K562 (cell line): Measurements from ENCODE around the gene EPHA2. TPM values are rescaled to one million over a fixed set of nuclear protein-coding genes. Genes with fewer than 3 reads are reported as not detected.

Experiments used
- ATAC-seq: fragments of 200-7000 bp; cut with Tn5 transposase; 3 replicates; pipeline ENCODE4 v1.9.1; 2020; ENCODE audit warnings: moderate library complexity
- BruUV-seq: library from RNA; stranded (reverse); fragments of 400-500 nt; replicated peaks from 2 replicates; lab custom pipeline; 2021; lab: Mats Ljungman, UMichigan
- CTCF ChIA-PET: fragments of 300-600 bp; formaldehyde crosslinking; extraction: SDS; loops from one replicate; lab custom pipeline; 2021; ENCODE audit warnings: low intra/inter-chr PET ratio; lab: Yijun Ruan, JAX
- POLR2A ChIA-PET: fragments of 300-600, 350-650 bp; sonication (Branson Sonifier 250); formaldehyde crosslinking; extraction: SDS; loops from one replicate; lab custom pipeline; 2021; ENCODE audit warnings: antibody characterized with exemption, inconsistent platforms; lab: Yijun Ruan, JAX
- DNase-seq, 4 experiments: peaks; one replicate each; pipeline versions ENCODE4 v3.0.0 to v3.0.0-alpha.2; 2011 to 2018; ENCODE audit warnings: low spot score in 3 of 4, mixed read lengths in 3 of 4; ENCODE audit errors: extremely low read depth in 1 of 4
- FAIRE-seq: peaks from 2 replicates; lab custom pipeline; 2011; peaks lifted over from hg19 to GRCh38; lab: Jason Lieb, UNC
- H2AFZ ChIP-seq: 2 replicates; pipeline ENCODE4 v1.6.0; 2011; ENCODE audit warnings: low read depth, low read length, control low read depth, inconsistent platforms
- H3K27ac ChIP-seq: fragments of 200-600 bp; 3 replicates; pipeline ENCODE4 v1.8.0; 2011; ENCODE audit warnings: low read depth, mild to moderate bottlenecking, control low read depth, inconsistent platforms, low read length, moderate library complexity, mixed read lengths; ENCODE audit errors: extremely low read depth
- H3K27me3 ChIP-seq, 2 experiments: fragments of 300-600 bp in 1 of 2; 2 replicates in 1 of 2; 3 replicates in 1 of 2; pipeline versions ENCODE4 v1.6.0 to v1.8.0; 2011; ENCODE audit warnings: inconsistent platforms in 2 of 2, low read length in 2 of 2, mild to moderate bottlenecking in 1 of 2, mixed read lengths in 1 of 2, moderate library complexity in 1 of 2; ENCODE audit not compliant: control insufficient read depth in 2 of 2, insufficient read depth in 2 of 2
- H3K36me3 ChIP-seq: fragments of 300-600 bp; 3 replicates; pipeline ENCODE4 v1.8.0; 2011; ENCODE audit warnings: mild to moderate bottlenecking, low read length, inconsistent platforms; ENCODE audit not compliant: control insufficient read depth, insufficient read depth
- H3K4me1 ChIP-seq, 2 experiments: fragments of 200-600 bp in 1 of 2; replicated peaks in 1 of 2; 2 replicates in 1 of 2; 3 replicates in 1 of 2; pipeline versions ENCODE4 v1.5.1 to v1.8.0; 2011; ENCODE audit warnings: inconsistent platforms in 2 of 2, low read length in 2 of 2, mild to moderate bottlenecking in 1 of 2, mixed read lengths in 1 of 2, moderate library complexity in 1 of 2; ENCODE audit not compliant: control insufficient read depth in 2 of 2, insufficient read depth in 2 of 2
- H3K4me2 ChIP-seq: 2 replicates; pipeline ENCODE4 v1.6.1; 2011; ENCODE audit warnings: low read length, control low read depth, inconsistent platforms, mixed read lengths; ENCODE audit not compliant: insufficient read depth
- H3K4me3 ChIP-seq: fragments of 200-600 bp; sonication (generic), shearing (Covaris generic); 2 replicates; pipeline ENCODE4 v1.5.1; 2016; ENCODE audit warnings: control low read depth, inconsistent platforms
- H3K79me2 ChIP-seq: fragments of 200-600 bp; 3 replicates; pipeline ENCODE4 v1.8.0; 2011; ENCODE audit warnings: low read length, inconsistent platforms; ENCODE audit not compliant: control insufficient read depth, insufficient read depth
- H3K9ac ChIP-seq, 2 experiments: 2 replicates each; pipeline versions ENCODE4 v1.6.0 to v1.6.1; 2011; ENCODE audit warnings: low read depth in 2 of 2, low read length in 2 of 2, control low read depth in 1 of 2, inconsistent platforms in 1 of 2, mild to moderate bottlenecking in 1 of 2, mixed read lengths in 1 of 2; ENCODE audit not compliant: insufficient read depth in 1 of 2
- H3K9me1 ChIP-seq: one replicate; pipeline ENCODE4 v1.6.0; 2011; ENCODE audit warnings: inconsistent platforms, mild to moderate bottlenecking, low read length, moderate library complexity; ENCODE audit not compliant: control insufficient read depth, insufficient read depth
- H3K9me3 ChIP-seq: replicated peaks from 2 replicates; pipeline ENCODE4 v1.5.1; 2011; ENCODE audit warnings: low read depth, low read length, inconsistent platforms; ENCODE audit not compliant: control insufficient read depth, insufficient read depth
- H4K20me1 ChIP-seq: replicated peaks from 2 replicates; pipeline ENCODE4 v1.6.1; 2011; ENCODE audit warnings: low read length, inconsistent platforms, mixed read lengths; ENCODE audit not compliant: control insufficient read depth, insufficient read depth
- ADNP ChIP-seq: fragments of 200-800 bp; sonication (Bioruptor generic); IDR thresholded peaks from 2 replicates; pipeline ENCODE4 v1.6.1; 2016; ENCODE audit warnings: missing genetic modification characterization, missing compliant biosample characterization
- BCOR ChIP-seq: fragments of 450-650 bp; IDR thresholded peaks from 2 replicates; pipeline ENCODE4 v1.6.1; 2016
- GTF2A2 ChIP-seq: IDR thresholded peaks from 2 replicates; pipeline ENCODE4 v1.6.1; 2016; ENCODE audit warnings: mild to moderate bottlenecking, missing genetic modification characterization, missing compliant biosample characterization
- HDAC2 ChIP-seq: fragments of 450-650 bp; IDR thresholded peaks from 2 replicates; pipeline ENCODE4 v1.6.1; 2016; ENCODE audit warnings: mild to moderate bottlenecking
- JUN ChIP-seq, 2 experiments: sonication (generic) in 1 of 2; formaldehyde crosslinking in 1 of 2; IDR thresholded peaks; 2 replicates each; pipeline versions ENCODE4 v1.6.1 to v1.8.0; 2012 to 2022; ENCODE audit warnings: borderline replicate concordance in 2 of 2, mild to moderate bottlenecking in 2 of 2, improper control_type of control experiment in 1 of 2, low read depth in 1 of 2, low read length in 1 of 2, missing genetic modification reagents in 1 of 2
- KDM1A ChIP-seq, 2 experiments: fragments of 450-650 bp; IDR thresholded peaks; 2 replicates each; pipeline ENCODE4 v1.6.1; 2016; ENCODE audit warnings: mild to moderate bottlenecking in 2 of 2
- NBN ChIP-seq: fragments of 450-650 bp; IDR thresholded peaks from 2 replicates; pipeline ENCODE4 v1.6.1; 2016; ENCODE audit warnings: low read depth, mild to moderate bottlenecking
- NCOA2 ChIP-seq, 2 experiments: fragments of 450-650 bp; IDR thresholded peaks; 2 replicates each; pipeline ENCODE4 v1.6.1; 2018; ENCODE audit warnings: mild to moderate bottlenecking in 2 of 2, moderate library complexity in 1 of 2; ENCODE audit not compliant: partially characterized antibody in 2 of 2
- PRDM10 ChIP-seq: fragments of 450-650 bp; IDR thresholded peaks from 2 replicates; pipeline ENCODE4 v1.6.1; 2018; ENCODE audit not compliant: partially characterized antibody
- PTBP1 ChIP-seq: fragments of 200-400 bp; formaldehyde crosslinking; IDR thresholded peaks from 2 replicates; pipeline ENCODE4 v1.6.1; 2017; ENCODE audit warnings: low read depth, low read length
- RBM25 ChIP-seq: fragments of 200-400 bp; formaldehyde crosslinking; IDR thresholded peaks from 2 replicates; pipeline ENCODE4 v1.6.1; 2018; ENCODE audit warnings: low read length, low read depth, moderate library complexity; ENCODE audit not compliant: severe bottlenecking
- RCOR1 ChIP-seq, 2 experiments: IDR thresholded peaks; 2 replicates each; pipeline ENCODE4 v1.6.1; 2012; ENCODE audit warnings: low read depth in 2 of 2, low read length in 2 of 2, borderline replicate concordance in 1 of 2, improper control_type of control experiment in 1 of 2
- SMARCA5 ChIP-seq: fragments of 450-650 bp; IDR thresholded peaks from 2 replicates; pipeline ENCODE4 v1.6.1; 2016
- ZBTB43 ChIP-seq: sonication (generic); formaldehyde crosslinking; IDR thresholded peaks from 2 replicates; pipeline ENCODE4 v1.8.0; 2023; ENCODE audit warnings: mild to moderate bottlenecking, missing genetic modification reagents
- ZFP36 ChIP-seq: fragments of 150-350 bp; IDR thresholded peaks from 2 replicates; pipeline ENCODE4 v1.6.1; 2018; ENCODE audit warnings: low read length, low read depth; ENCODE audit not compliant: partially characterized antibody
- ZKSCAN1 ChIP-seq: fragments of 150-350 bp; IDR thresholded peaks from 2 replicates; pipeline ENCODE4 v1.6.1; 2016; ENCODE audit warnings: low read depth, low read length
- ZNF224 ChIP-seq: sonication (generic); formaldehyde crosslinking; IDR thresholded peaks from 2 replicates; pipeline ENCODE4 v1.8.0; 2022; ENCODE audit warnings: mild to moderate bottlenecking, missing genetic modification reagents
- ZNF239 ChIP-seq: fragments of 250-450 bp; sonication (Bioruptor Pico); IDR thresholded peaks from 2 replicates; pipeline ENCODE4 v1.4.0; 2020; ENCODE audit warnings: mild to moderate bottlenecking
- WGBS: fragments of 100-300 bp; shearing (Covaris generic); methylation state at CpG from one replicate; pipeline ENCODE4 v1.1.6; 2016; ENCODE audit warnings: low coverage, mixed read lengths; ENCODE audit not compliant: insufficient coverage; ENCODE audit errors: missing lambda C conversion rate; 5-methylcytosine and 5-hydroxymethylcytosine counted together
- in situ Hi-C: fragments of 300-500 bp; cut with MboI; formaldehyde crosslinking; loops from 4 replicates; pipeline ENCODE4 v1.15.0; 2018; ENCODE audit warnings: inconsistent platforms, mixed read lengths
- intact Hi-C: fragments of 100-400 bp; cut with micrococcal nuclease; formaldehyde crosslinking; loops from 2 replicates; pipeline ENCODE4 v1.14.2; 2022
- polyA plus RNA-seq, 8 experiments: library from polyadenylated mRNA; depleted of rRNA in 4 of 8; stranded (reverse) in 5 of 8; unstranded in 3 of 8; fragments of >200 nt; fragmentation: Nextera tagmentation in 2 of 8; fragmentation: Illumina TruSeq in 1 of 8; extraction: Ambion mirVana in 2 of 8; extraction: Trizol in 1 of 8; gene quantifications; 2 replicates each; pipeline versions ENCODE4 v1.2.1 to v1.2.3, GENCODE V29; 2011 to 2014; ENCODE audit warnings: inconsistent platforms in 1 of 8, missing spikeins in 1 of 8
- total RNA-seq, 7 experiments: library from RNA; depleted of rRNA in 6 of 7; stranded (reverse); fragments of >200 nt in 6 of 7; fragmentation: Illumina TruSeq in 2 of 7; extraction: Trizol in 2 of 7; gene quantifications; 2 replicates each; pipeline versions ENCODE4 v1.2.1 to v1.2.3, GENCODE V29; 2011 to 2021; ENCODE audit warnings: low replicate concordance in 1 of 7

Gene EPHA2
- total and polyA plus RNA-seq, 9 of the 15 experiments (the other 6 are each of a cell fraction or from before 2014, with no cell fraction given), result 0.04 to 0.40 (median 0.07) TPM; not detected in 4

- peaks cover 37 to 55% of the 10 kb centered on the region in 2 experiments for H3K4me1 ChIP-seq
- DNase-seq (no peak), FAIRE-seq (no peak), ATAC-seq (no peak)
- in situ Hi-C loops, result no loop called here
- no peak overlapping the region for H2AFZ ChIP-seq
- TF ChIP-seq ZNF239 (CRISPR knock-in tag) (no peak), BCOR (peak; percentile 91), ADNP (peak; percentile 47; the same call in 1 of the 2 replicates), HDAC2 (peak; percentile 44; the same call in 1 of the 2 replicates), KDM1A (IDR thresholded peaks at IDR 0.05) (peak; percentile 52 to 63), RBM25 (peak; percentile 91), GTF2A2 (no peak), JUN (IDR thresholded peaks at IDR 0.05; ENCODE audit: borderline replicate concordance, low read depth, low read length) (no peak), JUN (CRISPR knock-in tag; IDR thresholded peaks at IDR 0.05; ENCODE audit: borderline replicate concordance) (0 out of 2 replicates have a peak, but pooled peaks have one; percentile 10), PRDM10 (peak; percentile 74), NCOA2 (IDR thresholded peaks at IDR 0.05; ENCODE audit: partially characterized antibody in 2 of 2) (no peak), ZNF224 (CRISPR knock-in tag) (no peak), ZFP36 (peak; percentile 86), NBN (no peak), ZKSCAN1 (peak; percentile 94), RCOR1 (IDR thresholded peaks at IDR 0.05; ENCODE audit: borderline replicate concordance in 1 of 2, low read depth in 2 of 2, low read length in 2 of 2) (peak in 1 of 2 experiments; percentile 64; a peak in 2 of 4 replicates), SMARCA5 (peak; percentile 36; the same call in 1 of the 2 replicates), PTBP1 (0 out of 2 replicates have a peak, but pooled peaks have one; percentile 52), ZBTB43 (CRISPR knock-in tag) (no peak)
- H3K79me2 ChIP-seq, result no peaks in the 10 kb centered on the region
- H3K4me3 ChIP-seq, result no peak overlapping the region
- no peak overlapping the region for H3K4me2 ChIP-seq
- H3K27me3 ChIP-seq, result no peaks in the 10 kb centered on the region
- H3K27ac ChIP-seq, result no peak overlapping the region
- H3K9ac ChIP-seq, result peak overlapping the region in 1 of 2 experiments; percentile 6; a peak in 1 of 4 replicates
- ChIA-PET CTCF (no interaction called here), POLR2A (interaction anchor here (0.6 to 1.0 kb wide), 3 partner anchors 12 to 232 kb away, joined by 3 read pairs; no protein-coding TSS in a partner anchor)
- no peaks in the 10 kb centered on the region for H3K9me3 ChIP-seq
- intact Hi-C loops, result no loop called here
- WGBS, result 83% methylated on average over 8 of the region's 9 CpGs
- no TSS peak for BruUV-seq
- H3K9me1 ChIP-seq, result no peaks in the 10 kb centered on the region
- no peaks in the 10 kb centered on the region for H4K20me1 ChIP-seq
- H3K36me3 ChIP-seq, result no peaks in the 10 kb centered on the region
Observed at GRCh38 chr1:16174261-16174868, 18.5 kb upstream of the EPHA2 start.
